Measurements from ENCODE around the gene FBXW8. TPM values are rescaled to one million over a fixed set of nuclear protein-coding genes. Genes with fewer than 3 reads are reported as not detected.

FBXW8 gene
- total RNA-seq, 1 experiment from 2014 or later: 7.8 TPM

GRCh38 chr12:117044311-117044710 is 133.6 kb downstream of the FBXW8 start:
- Histone ChIP-seq H3K27me3 (no peaks in the 10 kb centered on the region), H3K4me3 (no peak overlapping the region), H3K4me1 (peaks cover 13% of the 10 kb centered on the region; the same call in 1 of the 2 replicates), H3K9me3 (replicated peaks) (no peaks in the 10 kb centered on the region), H3K27ac (no peak overlapping the region), H3K36me3 (no peaks in the 10 kb centered on the region)
- no peak for DNase-seq

GRCh38 chr12:117044790-117045159 is 134.0 kb downstream of the FBXW8 start:
- Histone ChIP-seq H3K36me3 (no peaks in the 10 kb centered on the region), H3K4me1 (peaks cover 13% of the 10 kb centered on the region; the same call in 1 of the 2 replicates), H3K9me3 (replicated peaks) (no peaks in the 10 kb centered on the region), H3K27me3 (no peaks in the 10 kb centered on the region; the same call in 1 of the 2 replicates), H3K4me3 (peak overlapping the region; percentile 49), H3K27ac (no peak overlapping the region)
- DNase-seq: no peak

- Histone ChIP-seq H3K27ac (no peak overlapping the region), H3K9me3 (replicated peaks) (no peaks in the 10 kb centered on the region), H3K27me3 (no peaks in the 10 kb centered on the region; the same call in 1 of the 2 replicates), H3K36me3 (no peaks in the 10 kb centered on the region), H3K4me1 (peaks cover 13% of the 10 kb centered on the region; the same call in 1 of the 2 replicates), H3K4me3 (peak overlapping the region; percentile 49)
- peak; percentile 32 to 44 for DNase-seq
These were observed 134.6 kb downstream of the FBXW8 start for GRCh38 chr12:117045160-117046010.

GRCh38 chr12:117046011-117046369 is 135.2 kb downstream of the FBXW8 start:
- H3K4me1 ChIP-seq: peaks cover 13% of the 10 kb centered on the region; the same call in 1 of the 2 replicates
- H3K27me3 ChIP-seq: peaks cover 4% of the 10 kb centered on the region; the same call in 1 of the 2 replicates
- no peak overlapping the region for H3K4me3 ChIP-seq
- H3K36me3 ChIP-seq: no peaks in the 10 kb centered on the region
- H3K9me3 ChIP-seq (replicated peaks): no peaks in the 10 kb centered on the region
- DNase-seq: peak in 1 of 2 experiments; percentile 24
- H3K27ac ChIP-seq: no peak overlapping the region

GRCh38 chr12:117046425-117046824 is 135.7 kb downstream of the FBXW8 start:
- H3K4me1 ChIP-seq: peaks cover 13% of the 10 kb centered on the region; the same call in 1 of the 2 replicates
- H3K9me3 ChIP-seq (replicated peaks): no peaks in the 10 kb centered on the region
- H3K27me3 ChIP-seq: peaks cover 6% of the 10 kb centered on the region; the same call in 1 of the 2 replicates
- H3K4me3 ChIP-seq: no peak overlapping the region
- no peak for DNase-seq
- no peak overlapping the region for H3K27ac ChIP-seq
- H3K36me3 ChIP-seq: no peaks in the 10 kb centered on the region

- Histone ChIP-seq H3K27ac (no peak overlapping the region), H3K36me3 (no peaks in the 10 kb centered on the region), H3K4me1 (peaks cover 13% of the 10 kb centered on the region; the same call in 1 of the 2 replicates), H3K27me3 (peaks cover 6% of the 10 kb centered on the region; the same call in 1 of the 2 replicates), H3K4me3 (no peak overlapping the region), H3K9me3 (replicated peaks) (no peaks in the 10 kb centered on the region)
- no peak for DNase-seq
These were observed 136.2 kb downstream of the FBXW8 start for GRCh38 chr12:117046861-117047530.

- peaks cover 6% of the 10 kb centered on the region; the same call in 1 of the 2 replicates for H3K27me3 ChIP-seq
- no peak overlapping the region for H3K27ac ChIP-seq
- H3K9me3 ChIP-seq (replicated peaks): no peaks in the 10 kb centered on the region
- H3K4me3 ChIP-seq: 0 out of 2 replicates have a peak overlapping the region, but pooled peaks have one; percentile 7
- peaks cover 13% of the 10 kb centered on the region; the same call in 1 of the 2 replicates for H3K4me1 ChIP-seq
- DNase-seq: peak; percentile 40 to 45
- H3K36me3 ChIP-seq: no peaks in the 10 kb centered on the region
These were observed 137.2 kb downstream of the FBXW8 start for GRCh38 chr12:117047810-117048584.

GRCh38 chr12:117048585-117048904 is 137.8 kb downstream of the FBXW8 start:
- Histone ChIP-seq H3K27ac (no peak overlapping the region), H3K27me3 (peaks cover 6% of the 10 kb centered on the region; the same call in 1 of the 2 replicates), H3K4me1 (peaks cover 13% of the 10 kb centered on the region; the same call in 1 of the 2 replicates), H3K9me3 (replicated peaks) (no peaks in the 10 kb centered on the region), H3K4me3 (0 out of 2 replicates have a peak overlapping the region, but pooled peaks have one; percentile 7), H3K36me3 (no peaks in the 10 kb centered on the region)
- DNase-seq: no peak

GRCh38 chr12:117049295-117049694 is 138.5 kb downstream of the FBXW8 start:
- no peak overlapping the region for H3K4me3 ChIP-seq
- peaks cover 8% of the 10 kb centered on the region; the same call in 1 of the 2 replicates for H3K27me3 ChIP-seq
- DNase-seq: no peak
- H3K9me3 ChIP-seq (replicated peaks): no peaks in the 10 kb centered on the region
- no peaks in the 10 kb centered on the region for H3K36me3 ChIP-seq
- H3K27ac ChIP-seq: no peak overlapping the region
- H3K4me1 ChIP-seq: peaks cover 13% of the 10 kb centered on the region; the same call in 1 of the 2 replicates

GRCh38 chr12:117050060-117050459 is 139.3 kb downstream of the FBXW8 start:
- Histone ChIP-seq H3K4me1 (peaks cover 13% of the 10 kb centered on the region; the same call in 1 of the 2 replicates), H3K27ac (no peak overlapping the region), H3K27me3 (peaks cover 8% of the 10 kb centered on the region; the same call in 1 of the 2 replicates)

GRCh38 chr12:117051380-117051779 is 140.6 kb downstream of the FBXW8 start:
- no peak for DNase-seq
- H3K9me3 ChIP-seq (replicated peaks): no peaks in the 10 kb centered on the region
- H3K4me1 ChIP-seq: peaks cover 6% of the 10 kb centered on the region; the same call in 1 of the 2 replicates
- H3K4me3 ChIP-seq: no peak overlapping the region
- no peaks in the 10 kb centered on the region for H3K36me3 ChIP-seq
- no peak overlapping the region for H3K27ac ChIP-seq
- H3K27me3 ChIP-seq: peaks cover 8% of the 10 kb centered on the region; the same call in 1 of the 2 replicates

More at GRCh38 chr12:117050060-117050459, 139.3 kb downstream of the FBXW8 start:
- no peaks in the 10 kb centered on the region for H3K36me3 ChIP-seq
- H3K4me3 ChIP-seq: no peak overlapping the region
- DNase-seq: no peak
- H3K9me3 ChIP-seq (replicated peaks): no peaks in the 10 kb centered on the region

GRCh38 chr12:117052386-117053049 is 141.8 kb downstream of the FBXW8 start:
- Histone ChIP-seq H3K36me3 (no peaks in the 10 kb centered on the region), H3K27me3 (peaks cover 8% of the 10 kb centered on the region; the same call in 1 of the 2 replicates), H3K4me3 (no peak overlapping the region), H3K9me3 (replicated peaks) (no peaks in the 10 kb centered on the region), H3K4me1 (peaks cover 6% of the 10 kb centered on the region; the same call in 1 of the 2 replicates), H3K27ac (no peak overlapping the region)
- no peak for DNase-seq

- Histone ChIP-seq H3K27me3 (peaks cover 8% of the 10 kb centered on the region; the same call in 1 of the 2 replicates), H3K4me1 (peaks cover 6% of the 10 kb centered on the region; the same call in 1 of the 2 replicates), H3K27ac (no peak overlapping the region), H3K36me3 (no peaks in the 10 kb centered on the region), H3K4me3 (no peak overlapping the region), H3K9me3 (replicated peaks) (no peaks in the 10 kb centered on the region)
- DNase-seq: no peak
These were observed 142.3 kb downstream of the FBXW8 start for GRCh38 chr12:117053050-117053400.

All from SJCRH30 (cell line).